OCI-LY7 (cell line): ENCODE data around the gene BHLHE40. TPM values are rescaled to one million over a fixed set of nuclear protein-coding genes. Genes with fewer than 3 reads are reported as not detected.

Experiments
- BruUV-seq: library from RNA; stranded (reverse); fragments of 400-500 nt; replicated peaks from 2 replicates; lab custom pipeline; 2021; lab: Mats Ljungman, UMichigan
- CTCF ChIA-PET: fragments of 300-600 bp; sonication (Branson Sonifier 250); formaldehyde crosslinking; loops from one replicate; lab custom pipeline; 2022; ENCODE audit warnings: antibody characterized with exemption; ENCODE audit not compliant: unreplicated experiment; lab: Charles Lee
- POLR2A ChIA-PET: fragments of 300-600 bp; sonication (Branson Sonifier 250); formaldehyde crosslinking; loops from one replicate; lab custom pipeline; 2022; ENCODE audit warnings: antibody characterized with exemption; lab: Charles Lee
- DNase-seq: peaks from one replicate; pipeline ENCODE4 v3.0.0-alpha.2; 2015; ENCODE audit warnings: low spot score
- H2AFZ ChIP-seq: fragments of 200-600 bp; sonication (generic), shearing (Covaris generic); 2 replicates; pipeline ENCODE4 v1.6.1; 2014; ENCODE audit warnings: mild to moderate bottlenecking, antibody characterized with exemption, low read length, moderate library complexity
- H3K27ac ChIP-seq: fragments of 200-600 bp; sonication (generic); 2 replicates; pipeline ENCODE4 v1.5.1; 2014; ENCODE audit warnings: mixed run types, low read depth, mild to moderate bottlenecking, moderate library complexity, low read length, inconsistent platforms; ENCODE audit not compliant: poor library complexity, severe bottlenecking
- H3K36me3 ChIP-seq: fragments of 200-600 bp; sonication (generic); 2 replicates; pipeline ENCODE4 v1.6.1; 2014; ENCODE audit warnings: mild to moderate bottlenecking, antibody characterized with exemption, low read length, moderate library complexity, mixed read lengths; ENCODE audit not compliant: insufficient read depth
- H3K4me1 ChIP-seq: fragments of 200-600 bp; sonication (generic); 2 replicates; pipeline ENCODE4 v1.5.1; 2014; ENCODE audit warnings: mild to moderate bottlenecking, low read length; ENCODE audit not compliant: insufficient read depth, poor library complexity, severe bottlenecking
- H3K4me2 ChIP-seq: fragments of 200-600 bp; sonication (generic); 2 replicates; pipeline ENCODE4 v1.6.1; 2014; ENCODE audit warnings: mild to moderate bottlenecking, low read length
- H3K4me3 ChIP-seq: fragments of 200-600 bp; sonication (generic); 2 replicates; pipeline ENCODE4 v1.5.1; 2014; ENCODE audit warnings: mild to moderate bottlenecking, low read depth, low read length; ENCODE audit not compliant: poor library complexity, severe bottlenecking
- H3K79me2 ChIP-seq: fragments of 200-600 bp; sonication (generic); 2 replicates; pipeline ENCODE4 v1.6.1; 2016; ENCODE audit warnings: low read depth, mild to moderate bottlenecking, low read length, moderate library complexity, mixed read lengths; ENCODE audit not compliant: insufficient read depth
- H3K9me2 ChIP-seq: fragments of 200-600 bp; sonication (generic); 2 replicates; pipeline ENCODE4 v1.6.1; 2016; ENCODE audit warnings: mild to moderate bottlenecking, low read length, mixed read lengths; ENCODE audit not compliant: insufficient read depth
- H3K9me3 ChIP-seq: fragments of 200-600 bp; sonication (generic); 2 replicates; pipeline ENCODE4 v1.6.1; 2014; ENCODE audit warnings: mild to moderate bottlenecking, mixed run types, low read length, mixed read lengths
- H4K20me1 ChIP-seq: fragments of 200-600 bp; sonication (generic); 2 replicates; pipeline ENCODE4 v1.6.1; 2014; ENCODE audit warnings: mild to moderate bottlenecking, antibody characterized with exemption, low read length, moderate library complexity, mixed read lengths; ENCODE audit not compliant: insufficient read depth
- CTCF ChIP-seq: fragments of 200-600 bp; sonication (generic); conservative IDR thresholded peaks from 2 replicates; pipeline ENCODE4 v1.5.1; 2014; ENCODE audit warnings: mild to moderate bottlenecking, antibody characterized with exemption, low read length, moderate library complexity, mixed read lengths
- EZH2phosphoT487 ChIP-seq: fragments of 200-600 bp; sonication (generic); IDR thresholded peaks from 2 replicates; pipeline ENCODE4 v1.6.1; 2018; ENCODE audit warnings: low read depth, borderline replicate concordance, mild to moderate bottlenecking, mixed run types, antibody characterized with exemption, low read length, moderate library complexity, mixed read lengths
- intact Hi-C: fragments of 100-400 bp; cut with micrococcal nuclease; formaldehyde crosslinking; loops from one replicate; pipeline ENCODE4 v1.10.0; 2022; ENCODE audit not compliant: unreplicated experiment
- total RNA-seq, 2 experiments: library from RNA; depleted of rRNA in 1 of 2; stranded (reverse); fragments of >200 nt in 1 of 2; shearing (Covaris generic) in 1 of 2; gene quantifications; 2 replicates each; pipeline ENCODE4 v1.2.3, GENCODE V29; 2014 to 2022

The BHLHE40 gene
- total RNA-seq, 2 experiments from 2014 or later: 0.11 to 0.35 TPM

- no peak for TF ChIP-seq CTCF
- no peak for TF ChIP-seq EZH2phosphoT487
- no peaks in the 10 kb centered on the region for H3K36me3 ChIP-seq
- POLR2A ChIA-PET: interaction anchor here (0.6 to 0.8 kb wide), 2 partner anchors 27 to 123 kb away, joined by 3 read pairs; no protein-coding TSS in a partner anchor
- H2AFZ ChIP-seq: no peak overlapping the region
- no peaks in the 10 kb centered on the region for H3K9me2 ChIP-seq
- H3K4me3 ChIP-seq: no peak overlapping the region
- CTCF ChIA-PET: no interaction called here
- no peaks in the 10 kb centered on the region for H3K4me1 ChIP-seq
- intact Hi-C loops: no loop called here
- H3K79me2 ChIP-seq: no peaks in the 10 kb centered on the region
- H3K9me3 ChIP-seq: no peaks in the 10 kb centered on the region
- no peaks in the 10 kb centered on the region for H4K20me1 ChIP-seq
- DNase-seq: no peak
- no peak overlapping the region for H3K4me2 ChIP-seq
- no TSS peak for BruUV-seq
- H3K27ac ChIP-seq: no peak overlapping the region
Observed at GRCh38 chr3:4971838-4972237, 7.4 kb upstream of the BHLHE40 start.

GRCh38 chr3:4972652-4973643 lies 6.3 kb upstream of the BHLHE40 start:
- DNase-seq: no peak
- ChIA-PET CTCF (no interaction called here), POLR2A (interaction anchor here (0.6 to 0.8 kb wide), 3 partner anchors 28 to 49 kb away, joined by 3 to 4 read pairs (median 3); no protein-coding TSS in a partner anchor)
- Histone ChIP-seq H3K4me3 (no peak overlapping the region), H3K4me2 (no peak overlapping the region), H3K27ac (no peak overlapping the region), H3K9me2 (no peaks in the 10 kb centered on the region), H4K20me1 (no peaks in the 10 kb centered on the region), H3K36me3 (no peaks in the 10 kb centered on the region), H2AFZ (no peak overlapping the region), H3K79me2 (no peaks in the 10 kb centered on the region), H3K4me1 (peaks cover 7% of the 10 kb centered on the region), H3K9me3 (no peaks in the 10 kb centered on the region)
- intact Hi-C loops: no loop called here
- TF ChIP-seq EZH2phosphoT487 (no peak), CTCF (no peak)
- no TSS peak for BruUV-seq

GRCh38 chr3:4974154-4974553 lies 5.1 kb upstream of the BHLHE40 start:
- intact Hi-C loops: no loop called here

More at GRCh38 chr3:4974154-4974553, 5.1 kb upstream of the BHLHE40 start:
- no peak overlapping the region for H3K4me3 ChIP-seq
- H3K4me2 ChIP-seq: no peak overlapping the region
- TF ChIP-seq CTCF (no peak), EZH2phosphoT487 (no peak)
- no TSS peak for BruUV-seq
- DNase-seq: no peak
- no peaks in the 10 kb centered on the region for H4K20me1 ChIP-seq
- no peaks in the 10 kb centered on the region for H3K36me3 ChIP-seq
- H3K79me2 ChIP-seq: no peaks in the 10 kb centered on the region
- no peaks in the 10 kb centered on the region for H3K9me2 ChIP-seq
- POLR2A ChIA-PET: no interaction called here
- H3K9me3 ChIP-seq: no peaks in the 10 kb centered on the region
- no peak overlapping the region for H3K27ac ChIP-seq
- H3K4me1 ChIP-seq: peaks cover 17% of the 10 kb centered on the region
- CTCF ChIA-PET: no interaction called here
- H2AFZ ChIP-seq: no peak overlapping the region
